Endothelial cell of umbilical vein (primary cell): Measurements from ENCODE around the gene BPIFA1. TPM values are rescaled to one million over a fixed set of nuclear protein-coding genes. Genes with fewer than 3 reads are reported as not detected.

Source experiments
- BruUV-seq: library from RNA; stranded (reverse); fragments of 400-500 nt; replicated peaks from 2 replicates; lab custom pipeline; 2021; lab: Mats Ljungman, UMichigan
- CTCF ChIA-PET: fragments of 300-600, 350-600 bp; sonication (Branson Sonifier 250); formaldehyde crosslinking; loops from one replicate; lab custom pipeline; 2021; ENCODE audit warnings: antibody characterized with exemption, inconsistent platforms; lab: Charles Lee
- POLR2A ChIA-PET: fragments of 300-600, 350-600 bp; sonication (Branson Sonifier 250); formaldehyde crosslinking; loops from one replicate; lab custom pipeline; 2021; ENCODE audit warnings: antibody characterized with exemption, inconsistent platforms; lab: Charles Lee
- DNase-seq: peaks from one replicate; pipeline ENCODE4 v3.0.0-alpha.2; 2011; ENCODE audit warnings: low read depth, low spot score
- FAIRE-seq: peaks from 2 replicates; lab custom pipeline; 2011; peaks lifted over from hg19 to GRCh38; lab: Jason Lieb, UNC
- H2AFZ ChIP-seq: 2 replicates; pipeline ENCODE4 v1.6.0; 2012; ENCODE audit warnings: low read depth, low read length, control low read depth, inconsistent platforms
- H3K27ac ChIP-seq: 2 replicates; pipeline ENCODE4 v1.5.1; 2011; ENCODE audit warnings: low read depth, mild to moderate bottlenecking, control low read depth, low read length, moderate library complexity; ENCODE audit not compliant: insufficient read depth
- H3K27me3 ChIP-seq, 2 experiments: 2 replicates each; pipeline versions ENCODE4 v1.6.0 to v1.6.1; 2011; ENCODE audit warnings: low read length in 2 of 2, mixed read lengths in 1 of 2; ENCODE audit not compliant: control insufficient read depth in 2 of 2, insufficient read depth in 2 of 2
- H3K36me3 ChIP-seq, 2 experiments: 2 replicates in 1 of 2; 3 replicates in 1 of 2; pipeline ENCODE4 v1.5.1; 2011; ENCODE audit warnings: low read length in 2 of 2, mild to moderate bottlenecking in 1 of 2, moderate library complexity in 1 of 2; ENCODE audit not compliant: control insufficient read depth in 2 of 2, insufficient read depth in 2 of 2; ENCODE audit errors: extremely low read depth in 1 of 2
- H3K4me1 ChIP-seq: 3 replicates; pipeline ENCODE4 v1.5.1; 2011; ENCODE audit warnings: mild to moderate bottlenecking, low read length; ENCODE audit not compliant: control insufficient read depth, insufficient read depth; ENCODE audit errors: extremely low read depth
- H3K4me2 ChIP-seq: 2 replicates; pipeline ENCODE4 v1.6.1; 2011; ENCODE audit warnings: low read length, control low read depth, mixed read lengths; ENCODE audit not compliant: insufficient read depth
- H3K4me3 ChIP-seq, 3 experiments: fragments of 200-600 bp in 1 of 3; sonication (generic), shearing (Covaris generic) in 1 of 3; replicated peaks in 1 of 3; 2 replicates each; pipeline ENCODE4 v1.5.1; 2011 to 2016; ENCODE audit warnings: control low read depth in 3 of 3, low read length in 3 of 3, mild to moderate bottlenecking in 2 of 3, inconsistent platforms in 1 of 3, low read depth in 1 of 3, moderate library complexity in 1 of 3; ENCODE audit not compliant: insufficient read depth in 1 of 3
- H3K79me2 ChIP-seq: 2 replicates; pipeline ENCODE4 v1.6.0; 2012; ENCODE audit warnings: low read length, inconsistent platforms; ENCODE audit not compliant: control insufficient read depth, insufficient read depth
- H3K9ac ChIP-seq: replicated peaks from 2 replicates; pipeline ENCODE3; 2011; ENCODE audit warnings: low read length, control low read depth; ENCODE audit not compliant: insufficient read depth; ENCODE audit errors: extremely low read depth
- H3K9me1 ChIP-seq: replicated peaks from 3 replicates; pipeline ENCODE4 v1.6.0; 2011; ENCODE audit warnings: mild to moderate bottlenecking, low read length; ENCODE audit not compliant: control insufficient read depth, insufficient read depth; ENCODE audit errors: extremely low read depth
- H3K9me3 ChIP-seq: replicated peaks from 2 replicates; pipeline ENCODE4 v1.5.1; 2012; ENCODE audit warnings: low read length, inconsistent platforms; ENCODE audit not compliant: control insufficient read depth, insufficient read depth
- H4K20me1 ChIP-seq: replicated peaks from 2 replicates; pipeline ENCODE3; 2011; ENCODE audit warnings: mild to moderate bottlenecking, low read length; ENCODE audit not compliant: control insufficient read depth, insufficient read depth; ENCODE audit errors: extremely low read depth
- CTCF ChIP-seq, 2 donors: IDR thresholded peaks; 1 replicate in 1 of 2; 2 replicates in 1 of 2; pipeline ENCODE4 v1.5.1; 2011; ENCODE audit warnings: low read length in 2 of 2, mild to moderate bottlenecking in 2 of 2, moderate library complexity in 2 of 2, control low read depth in 1 of 2, inconsistent platforms in 1 of 2, low read depth in 1 of 2; ENCODE audit not compliant: insufficient read depth in 1 of 2; ENCODE audit errors: extremely low read depth in 1 of 2
- EZH2 ChIP-seq: IDR thresholded peaks from 2 replicates; pipeline ENCODE4 v1.6.1; 2012; ENCODE audit warnings: borderline replicate concordance, low read depth, mild to moderate bottlenecking, moderate library complexity, low read length, inconsistent platforms; ENCODE audit not compliant: severe bottlenecking
- FOS ChIP-seq: IDR thresholded peaks from 2 replicates; pipeline ENCODE4 v1.6.1; 2011; ENCODE audit warnings: mild to moderate bottlenecking, low read length, moderate library complexity, borderline replicate concordance; ENCODE audit not compliant: insufficient read depth
- GATA2 ChIP-seq: IDR thresholded peaks from 2 replicates; pipeline ENCODE4 v1.7.0; 2011; ENCODE audit warnings: low read depth, mild to moderate bottlenecking, moderate library complexity, mixed read lengths, low read length; ENCODE audit not compliant: insufficient read length, insufficient read depth
- JUN ChIP-seq: IDR thresholded peaks from 2 replicates; pipeline ENCODE4 v1.6.1; 2011; ENCODE audit warnings: borderline replicate concordance, low read depth; ENCODE audit not compliant: insufficient read length, insufficient read depth
- MAX ChIP-seq: IDR thresholded peaks from 2 replicates; pipeline ENCODE4 v1.6.1; 2011; ENCODE audit not compliant: insufficient read depth, insufficient read length
- MYC ChIP-seq: IDR thresholded peaks from one replicate; pipeline ENCODE4 v1.6.1; 2011; ENCODE audit warnings: mild to moderate bottlenecking, low read depth, low read length
- POLR2A ChIP-seq: IDR thresholded peaks from 2 replicates; pipeline ENCODE4 v1.6.1; 2012; ENCODE audit warnings: low read depth, mild to moderate bottlenecking, control low read depth, low read length
- POLR2AphosphoS5 ChIP-seq: IDR thresholded peaks from 2 replicates; pipeline ENCODE4 v1.6.1; 2012; ENCODE audit warnings: low read depth, mild to moderate bottlenecking, control low read depth, low read length, moderate library complexity; ENCODE audit not compliant: insufficient read depth
- dilution Hi-C: fragments of 300-500 bp; cut with MboI; formaldehyde crosslinking; loops from one replicate; pipeline ENCODE4 v1.15.0; 2019; ENCODE audit warnings: low sequenced_read_pairs; ENCODE audit not compliant: extremely low pct_ligation_motif_present
- intact Hi-C: fragments of 100-400 bp; cut with micrococcal nuclease; formaldehyde crosslinking; loops from one replicate; pipeline ENCODE4 v1.10.0; 2022
- polyA plus RNA-seq, 4 experiments: library from polyadenylated mRNA; depleted of rRNA in 3 of 4; stranded (reverse) in 3 of 4; unstranded in 1 of 4; fragments of >200 nt; gene quantifications; 2 replicates each; pipeline versions ENCODE4 v1.2.1 to v1.2.3, GENCODE V29; 2011 to 2012; ENCODE audit warnings: missing spikeins in 1 of 4
- total RNA-seq: library from RNA; stranded (reverse); gene quantifications from 2 replicates; pipeline ENCODE4 v1.2.3, GENCODE V29; 2021

The BPIFA1 gene
- total and polyA plus RNA-seq, 2 donors (not counting 3 experiments of a cell fraction or from before 2014, with no cell fraction given), result not detected

- Histone ChIP-seq H3K4me2 (no peak overlapping the region), H3K9me3 (no peaks in the 10 kb centered on the region), H3K27me3 (peaks cover 0 to 2% of the 10 kb centered on the region in 2 experiments), H3K4me3 (no peak overlapping the region), H3K79me2 (no peaks in the 10 kb centered on the region), H3K9ac (no peak overlapping the region), H3K4me1 (no peaks in the 10 kb centered on the region), H3K27ac (no peak overlapping the region), H3K9me1 (no peaks in the 10 kb centered on the region), H3K36me3 (no peaks in the 10 kb centered on the region), H2AFZ (no peak overlapping the region), H4K20me1 (no peaks in the 10 kb centered on the region)
- no peak for TF ChIP-seq EZH2
- TF ChIP-seq JUN, result no peak
- no peak for TF ChIP-seq MAX
- no peak for TF ChIP-seq POLR2AphosphoS5
- no peak for TF ChIP-seq POLR2A
- TF ChIP-seq MYC, result no peak
- no peak for TF ChIP-seq GATA2
- TF ChIP-seq CTCF (IDR thresholded peaks at IDR 0.05; ENCODE audit: extremely low read depth in 1 of 2, insufficient read depth in 1 of 2, low read depth in 1 of 2, low read length in 2 of 2), result no peak
- TF ChIP-seq FOS, result no peak
- ChIA-PET CTCF (interaction anchor here (1.2 kb wide), 1 partner anchor 10 kb away, joined by 4 read pairs; no protein-coding TSS in a partner anchor), POLR2A (no interaction called here)
- no TSS peak for BruUV-seq
- FAIRE-seq (no peak), DNase-seq (no peak)
- dilution Hi-C loops, result no loop called here
- intact Hi-C loops, result no loop called here
Measured at GRCh38 chr20:33272155-33272873, 36.5 kb downstream of the BPIFA1 start.
